GM23248 (cell line): ENCODE results near the gene SYT13. TPM values are rescaled to one million over a fixed set of nuclear protein-coding genes. Genes with fewer than 3 reads are reported as not detected.

Source experiments
- DNase-seq: peaks from one replicate; pipeline ENCODE4 v3.0.0-alpha.2; 2015
- H2AFZ ChIP-seq: fragments of 200-600 bp; sonication (generic); 2 replicates; pipeline ENCODE4 v1.6.1; 2016; ENCODE audit warnings: antibody characterized with exemption
- H3F3A ChIP-seq: fragments of 200-600 bp; sonication (generic); 2 replicates; pipeline ENCODE4 v1.6.1; 2016; ENCODE audit warnings: mild to moderate bottlenecking, antibody characterized with exemption, mixed run types; ENCODE audit not compliant: insufficient read depth
- H3K27ac ChIP-seq: fragments of 200-600 bp; sonication (generic); 2 replicates; pipeline ENCODE4 v1.5.1; 2016; ENCODE audit warnings: mild to moderate bottlenecking
- H3K27me3 ChIP-seq: fragments of 200-600 bp; sonication (generic); replicated peaks from 2 replicates; pipeline ENCODE4 v1.6.1; 2016; ENCODE audit warnings: mild to moderate bottlenecking; ENCODE audit not compliant: insufficient read depth
- H3K36me3 ChIP-seq: fragments of 200-600 bp; sonication (generic); 2 replicates; pipeline ENCODE4 v1.6.1; 2016; ENCODE audit warnings: low read depth, mild to moderate bottlenecking
- H3K4me1 ChIP-seq: fragments of 200-600 bp; sonication (generic); 2 replicates; pipeline ENCODE4 v1.6.1; 2016; ENCODE audit warnings: mild to moderate bottlenecking; ENCODE audit not compliant: insufficient read depth
- H3K4me2 ChIP-seq: fragments of 200-600 bp; sonication (generic); one replicate; pipeline ENCODE4 v1.6.1; 2016; ENCODE audit warnings: mild to moderate bottlenecking; ENCODE audit not compliant: unreplicated experiment
- H3K4me3 ChIP-seq: fragments of 200-600 bp; sonication (generic); 2 replicates; pipeline ENCODE4 v1.5.1; 2016; ENCODE audit warnings: mild to moderate bottlenecking
- H3K79me2 ChIP-seq: fragments of 200-600 bp; sonication (generic); 2 replicates; pipeline ENCODE4 v1.6.1; 2016; ENCODE audit warnings: mild to moderate bottlenecking; ENCODE audit not compliant: insufficient read depth
- H3K9ac ChIP-seq: fragments of 200-600 bp; sonication (generic); 2 replicates; pipeline ENCODE4 v1.6.1; 2016; ENCODE audit warnings: mild to moderate bottlenecking
- H3K9me2 ChIP-seq: fragments of 200-600 bp; sonication (generic); 2 replicates; pipeline ENCODE4 v1.6.1; 2016; ENCODE audit warnings: mixed run types, mild to moderate bottlenecking, moderate library complexity; ENCODE audit not compliant: insufficient read depth
- H3K9me3 ChIP-seq: fragments of 200-600 bp; sonication (generic); one replicate; pipeline ENCODE4 v1.6.1; 2017; ENCODE audit warnings: low read depth
- H4K20me1 ChIP-seq: fragments of 200-600 bp; sonication (generic); 2 replicates; pipeline ENCODE4 v1.6.0; 2016; ENCODE audit not compliant: insufficient read depth
- EZH2 ChIP-seq: fragments of 200-600 bp; sonication (generic); IDR thresholded peaks from 2 replicates; pipeline ENCODE4 v1.6.1; 2018; ENCODE audit warnings: antibody characterized with exemption, mild to moderate bottlenecking; ENCODE audit not compliant: insufficient read depth, poor library complexity, severe bottlenecking
- EZH2phosphoT487 ChIP-seq: fragments of 200-600 bp; sonication (generic); IDR thresholded peaks from 2 replicates; pipeline ENCODE4 v1.6.1; 2018; ENCODE audit warnings: antibody characterized with exemption, moderate library complexity, mild to moderate bottlenecking, low read depth; ENCODE audit not compliant: insufficient read depth
- WGBS, 2 experiments: methylation state at CpG; one replicate each; pipeline ENCODE4 v1.1.6; 2015 to 2017; ENCODE audit warnings: low lambda C conversion rate in 2 of 2, low coverage in 1 of 2; ENCODE audit errors: missing lambda C conversion rate in 2 of 2; 5-methylcytosine and 5-hydroxymethylcytosine counted together
- in situ Hi-C: fragments of 300-500 bp; cut with MboI; formaldehyde crosslinking; loops from 2 replicates; pipeline ENCODE4 v1.15.0; 2020
- polyA plus RNA-seq: library from polyadenylated mRNA; unstranded; fragments of >200 nt; fragmentation: Nextera tagmentation; extraction: Ambion mirVana; gene quantifications from 2 replicates; pipeline ENCODE4 v1.2.1, GENCODE V29; 2016
- total RNA-seq: library from RNA; depleted of rRNA; stranded (reverse); fragments of >200 nt; shearing (Covaris generic); gene quantifications from 2 replicates; pipeline ENCODE4 v1.2.3, GENCODE V29; 2014

Gene SYT13
- total and polyA plus RNA-seq, 2 experiments from 2014 or later, result not detected

- Histone ChIP-seq H3K36me3 (no peaks in the 10 kb centered on the region), H3K9me2 (no peaks in the 10 kb centered on the region), H4K20me1 (no peaks in the 10 kb centered on the region), H3K27ac (no peak overlapping the region), H3F3A (no peaks in the 10 kb centered on the region), H3K4me1 (peaks cover 5% of the 10 kb centered on the region; the same call in 1 of the 2 replicates), H2AFZ (no peak overlapping the region), H3K9ac (no peak overlapping the region), H3K79me2 (no peaks in the 10 kb centered on the region), H3K4me3 (no peak overlapping the region), H3K27me3 (no peaks in the 10 kb centered on the region), H3K4me2 (no peak overlapping the region), H3K9me3 (no peaks in the 10 kb centered on the region)
- 93 to 94% methylated on average over 9 of the region's 9 CpGs for WGBS, 2 experiments
- no peak for DNase-seq
- in situ Hi-C loops, result no loop called here
- TF ChIP-seq EZH2, result no peak
- TF ChIP-seq EZH2phosphoT487, result no peak
These were observed 74.4 kb downstream of the SYT13 start for GRCh38 chr11:45211732-45212131.

GRCh38 chr11:45210846-45211245, 75.3 kb downstream of the SYT13 start:
- H3K4me1 ChIP-seq, result peaks cover 5% of the 10 kb centered on the region; the same call in 1 of the 2 replicates
- no peaks in the 10 kb centered on the region for H4K20me1 ChIP-seq
- in situ Hi-C loops, result no loop called here
- H3K4me2 ChIP-seq, result no peak overlapping the region
- no peak overlapping the region for H2AFZ ChIP-seq
- no peaks in the 10 kb centered on the region for H3K79me2 ChIP-seq
- no peaks in the 10 kb centered on the region for H3K36me3 ChIP-seq
- TF ChIP-seq EZH2phosphoT487, result no peak
- no peak for TF ChIP-seq EZH2
- WGBS, 2 experiments, result 83 to 87% methylated on average over 9 of the region's 9 CpGs
- no peak overlapping the region for H3K4me3 ChIP-seq
- no peaks in the 10 kb centered on the region for H3K27me3 ChIP-seq
- H3K9ac ChIP-seq, result no peak overlapping the region
- H3K9me3 ChIP-seq, result no peaks in the 10 kb centered on the region
- no peak overlapping the region for H3K27ac ChIP-seq
- no peak for DNase-seq
- no peaks in the 10 kb centered on the region for H3K9me2 ChIP-seq
- no peaks in the 10 kb centered on the region for H3F3A ChIP-seq

GRCh38 chr11:45209891-45210699, 76.0 kb downstream of the SYT13 start:
- Histone ChIP-seq H3K4me2 (no peak overlapping the region), H3K9me3 (no peaks in the 10 kb centered on the region), H3K27ac (no peak overlapping the region), H3F3A (no peaks in the 10 kb centered on the region), H3K36me3 (no peaks in the 10 kb centered on the region), H3K4me3 (no peak overlapping the region), H3K4me1 (peaks cover 5% of the 10 kb centered on the region; the same call in 1 of the 2 replicates), H3K27me3 (no peaks in the 10 kb centered on the region), H4K20me1 (no peaks in the 10 kb centered on the region), H3K79me2 (no peaks in the 10 kb centered on the region), H3K9me2 (no peaks in the 10 kb centered on the region), H2AFZ (peak overlapping the region; percentile 56; the same call in 1 of the 2 replicates), H3K9ac (no peak overlapping the region)
- WGBS, 2 experiments, result 26 to 28% methylated on average over 28 to 29 of the region's 29 CpGs
- peak; percentile 48 for DNase-seq
- TF ChIP-seq EZH2phosphoT487 (no peak), EZH2 (no peak)
- in situ Hi-C loops, result no loop called here

- Histone ChIP-seq H3K4me1 (peaks cover 5% of the 10 kb centered on the region; the same call in 1 of the 2 replicates), H3F3A (no peaks in the 10 kb centered on the region), H3K79me2 (no peaks in the 10 kb centered on the region), H2AFZ (peak overlapping the region; percentile 56; the same call in 1 of the 2 replicates), H3K9me2 (no peaks in the 10 kb centered on the region), H3K36me3 (no peaks in the 10 kb centered on the region), H3K4me3 (no peak overlapping the region), H3K4me2 (no peak overlapping the region), H3K27ac (no peak overlapping the region), H3K27me3 (no peaks in the 10 kb centered on the region), H4K20me1 (no peaks in the 10 kb centered on the region), H3K9ac (no peak overlapping the region), H3K9me3 (no peaks in the 10 kb centered on the region)
- in situ Hi-C loops, result no loop called here
- no peak for DNase-seq
- WGBS, 2 experiments, result 69 to 74% methylated on average over 30 to 35 of the region's 35 CpGs
- TF ChIP-seq EZH2, result no peak
- no peak for TF ChIP-seq EZH2phosphoT487
These were observed 76.9 kb downstream of the SYT13 start for GRCh38 chr11:45209000-45209879.
